ENCODE data around the gene MTA2.

Gene MTA2

DNA sequence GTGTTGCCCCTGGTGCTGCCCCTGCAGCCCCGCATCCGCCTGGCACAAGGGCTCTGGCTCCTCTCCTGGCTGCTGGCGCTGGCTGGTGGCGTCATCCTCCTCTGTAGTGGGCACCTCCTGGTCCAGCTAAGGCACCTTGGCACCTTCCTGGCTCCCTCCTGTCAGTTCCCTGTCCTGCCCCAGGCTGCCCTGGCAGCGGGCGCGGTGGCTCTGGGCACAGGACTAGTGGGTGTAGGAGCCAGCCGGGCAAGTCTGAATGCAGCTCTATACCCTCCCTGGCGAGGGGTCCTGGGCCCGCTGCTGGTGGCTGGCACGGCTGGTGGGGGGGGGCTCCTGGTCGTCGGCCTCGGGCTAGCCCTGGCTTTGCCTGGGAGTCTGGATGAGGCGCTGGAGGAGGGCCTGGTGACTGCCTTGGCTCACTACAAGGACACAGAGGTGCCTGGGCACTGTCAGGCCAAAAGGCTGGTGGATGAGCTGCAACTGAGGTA lies 11.7 kb upstream of the MTA2 start:
- Histone ChIP-seq H3K4me1 (ENCODE audit: control insufficient read depth in 5 of 5, insufficient read depth in 5 of 5, low read length in 5 of 5) (peaks cover 5 to 37% (median 27%) of the 10 kb centered on the region in 5 donors), H3K27ac (ENCODE audit: low read depth, low read length) (peak overlapping the region; percentile 93), H3K4me3 (ENCODE audit: low read depth in 1 of 5, low read length in 5 of 5) (peak overlapping the region in 4 of 5 donors; percentile 19 to 87 (median 50)), H3K9ac (ENCODE audit: low read length in 5 of 5) (peak overlapping the region in 4 of 5 donors; percentile 42 to 90 (median 64)), H3K27me3 (ENCODE audit: control insufficient read depth in 5 of 5, insufficient read depth in 4 of 5, low read length in 5 of 5) (no peaks in the 10 kb centered on the region), H3K9me3 (ENCODE audit: control insufficient read depth in 5 of 5, low read length in 5 of 5) (no peaks in the 10 kb centered on the region), H3K36me3 (ENCODE audit: control insufficient read depth in 5 of 5, insufficient read depth in 5 of 5, low read length in 5 of 5) (peaks cover 0 to 47% (median 35%) of the 10 kb centered on the region in 5 donors)

GRCh38 chr11:62612366-62613290 lies 11.0 kb upstream of the MTA2 start, which contains the start of the genes EML3 and ROM1:
TSS of gene EML3 (minus strand) at chr11:62612775. CDS start at chr11:62612457, 318 bp downstream.
TSS of gene ROM1 (plus strand) at chr11:62613257. CDS start at chr11:62613282, 25 bp downstream.
- peaks cover 5 to 44% (median 30%) of the 10 kb centered on the region in 5 donors for H3K4me1 ChIP-seq (ENCODE audit: control insufficient read depth in 5 of 5, insufficient read depth in 5 of 5, low read length in 5 of 5)
- peak within 1 kb of the TSS; percentile 93 for H3K27ac ChIP-seq (ENCODE audit: low read depth, low read length)
- H3K9ac ChIP-seq (ENCODE audit: low read length in 5 of 5): peak within 1 kb of the TSS; percentile 81 to 99 (median 90)
- no peaks in the 10 kb centered on the region for H3K27me3 ChIP-seq (ENCODE audit: control insufficient read depth in 5 of 5, insufficient read depth in 4 of 5, low read length in 5 of 5)
- H3K9me3 ChIP-seq (ENCODE audit: control insufficient read depth in 5 of 5, low read length in 5 of 5): no peaks in the 10 kb centered on the region
- H3K4me3 ChIP-seq (ENCODE audit: low read depth in 1 of 5, low read length in 5 of 5): peak within 1 kb of the TSS; percentile 78 to 92 (median 87)
- H3K36me3 ChIP-seq (ENCODE audit: control insufficient read depth in 5 of 5, insufficient read depth in 5 of 5, low read length in 5 of 5): peaks cover 0 to 54% (median 39%) of the 10 kb centered on the region in 5 donors

DNA sequence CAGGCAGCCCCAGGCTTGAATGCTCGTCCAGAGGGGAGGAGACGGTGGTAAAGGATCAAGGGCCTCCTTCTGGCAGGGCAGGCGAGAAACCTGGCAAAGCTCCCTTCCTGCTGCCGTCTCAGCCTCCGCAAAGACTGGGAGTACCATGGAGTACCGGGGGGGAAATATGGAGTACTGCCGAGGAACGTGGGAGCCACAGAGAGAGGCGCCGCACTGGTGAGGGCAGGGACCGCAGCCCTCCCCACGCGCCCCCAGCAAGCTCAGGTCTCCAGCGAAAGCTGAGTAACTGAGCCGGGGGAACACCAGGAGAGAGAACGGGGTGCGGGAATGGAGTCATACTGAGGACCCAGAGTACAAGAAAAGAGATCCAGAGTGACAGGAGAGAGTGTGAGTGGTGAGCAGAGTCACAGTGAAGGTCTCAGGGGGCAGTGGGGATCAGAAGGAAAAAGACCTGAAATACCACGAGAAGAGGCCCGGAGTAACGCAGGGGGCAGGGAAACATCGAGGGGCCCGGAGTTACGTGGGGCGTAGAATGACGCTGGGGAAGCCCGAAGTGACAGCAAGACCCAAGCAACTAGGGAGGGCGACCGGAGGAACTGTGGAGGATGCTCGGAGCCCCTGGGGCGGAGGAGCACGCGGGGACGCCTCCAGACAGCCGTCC lies 10.2 kb upstream of the MTA2 start:
- Histone ChIP-seq H3K4me1 (ENCODE audit: control insufficient read depth in 5 of 5, insufficient read depth in 5 of 5, low read length in 5 of 5) (peaks cover 5 to 52% (median 30%) of the 10 kb centered on the region in 5 donors), H3K36me3 (ENCODE audit: control insufficient read depth in 5 of 5, insufficient read depth in 5 of 5, low read length in 5 of 5) (peaks cover 0 to 53% (median 37%) of the 10 kb centered on the region in 5 donors), H3K9me3 (ENCODE audit: control insufficient read depth in 5 of 5, low read length in 5 of 5) (no peaks in the 10 kb centered on the region), H3K27ac (ENCODE audit: low read depth, low read length) (peak overlapping the region; percentile 93), H3K27me3 (ENCODE audit: control insufficient read depth in 5 of 5, insufficient read depth in 4 of 5, low read length in 5 of 5) (no peaks in the 10 kb centered on the region), H3K9ac (ENCODE audit: low read length in 5 of 5) (peak overlapping the region; percentile 81 to 99 (median 90)), H3K4me3 (ENCODE audit: low read depth in 1 of 5, low read length in 5 of 5) (peak overlapping the region; percentile 78 to 92 (median 87))

- peaks cover 5 to 53% (median 30%) of the 10 kb centered on the region in 5 donors for H3K4me1 ChIP-seq (ENCODE audit: control insufficient read depth in 5 of 5, insufficient read depth in 5 of 5, low read length in 5 of 5)
- no peaks in the 10 kb centered on the region for H3K9me3 ChIP-seq (ENCODE audit: control insufficient read depth in 5 of 5, low read length in 5 of 5)
- peaks cover 0 to 50% (median 35%) of the 10 kb centered on the region in 5 donors for H3K36me3 ChIP-seq (ENCODE audit: control insufficient read depth in 5 of 5, insufficient read depth in 5 of 5, low read length in 5 of 5)
- H3K27ac ChIP-seq (ENCODE audit: low read depth, low read length): peak overlapping the region; percentile 93
- H3K9ac ChIP-seq (ENCODE audit: low read length in 5 of 5): peak overlapping the region; percentile 81 to 99 (median 90)
- H3K27me3 ChIP-seq (ENCODE audit: control insufficient read depth in 5 of 5, insufficient read depth in 4 of 5, low read length in 5 of 5): no peaks in the 10 kb centered on the region
- peak overlapping the region; percentile 78 to 92 (median 87) for H3K4me3 ChIP-seq (ENCODE audit: low read depth in 1 of 5, low read length in 5 of 5)
Measured at GRCh38 chr11:62610814-62611704, 9.4 kb upstream of the MTA2 start.

GRCh38 chr11:62610403-62610802 lies 8.7 kb upstream of the MTA2 start:
- H3K9me3 ChIP-seq (ENCODE audit: control insufficient read depth in 5 of 5, low read length in 5 of 5): no peaks in the 10 kb centered on the region
- H3K27ac ChIP-seq (ENCODE audit: low read depth, low read length): no peak overlapping the region

GRCh38 chr11:62608776-62609175 lies 7.1 kb upstream of the MTA2 start:
- Histone ChIP-seq H3K4me3 (ENCODE audit: low read depth in 1 of 5, low read length in 5 of 5) (no peak overlapping the region), H3K27me3 (ENCODE audit: control insufficient read depth in 5 of 5, insufficient read depth in 4 of 5, low read length in 5 of 5) (no peaks in the 10 kb centered on the region), H3K4me1 (ENCODE audit: control insufficient read depth in 5 of 5, insufficient read depth in 5 of 5, low read length in 5 of 5) (peaks cover 5 to 69% (median 47%) of the 10 kb centered on the region in 5 donors), H3K36me3 (ENCODE audit: control insufficient read depth in 5 of 5, insufficient read depth in 5 of 5, low read length in 5 of 5) (peaks cover 0 to 56% (median 44%) of the 10 kb centered on the region in 5 donors), H3K27ac (ENCODE audit: low read depth, low read length) (peak overlapping the region; percentile 78), H3K9me3 (ENCODE audit: control insufficient read depth in 5 of 5, low read length in 5 of 5) (no peaks in the 10 kb centered on the region), H3K9ac (ENCODE audit: low read length in 5 of 5) (no peak overlapping the region)

More at GRCh38 chr11:62610403-62610802, 8.7 kb upstream of the MTA2 start:
- H3K9ac ChIP-seq (ENCODE audit: low read length in 5 of 5): peak overlapping the region in 2 of 5 donors; percentile 26 to 99
- no peaks in the 10 kb centered on the region for H3K27me3 ChIP-seq (ENCODE audit: control insufficient read depth in 5 of 5, insufficient read depth in 4 of 5, low read length in 5 of 5)
- H3K36me3 ChIP-seq (ENCODE audit: control insufficient read depth in 5 of 5, insufficient read depth in 5 of 5, low read length in 5 of 5): peaks cover 0 to 51% (median 37%) of the 10 kb centered on the region in 5 donors
- peaks cover 5 to 53% (median 31%) of the 10 kb centered on the region in 5 donors for H3K4me1 ChIP-seq (ENCODE audit: control insufficient read depth in 5 of 5, insufficient read depth in 5 of 5, low read length in 5 of 5)
- no peak overlapping the region for H3K4me3 ChIP-seq (ENCODE audit: low read depth in 1 of 5, low read length in 5 of 5)

DNA sequence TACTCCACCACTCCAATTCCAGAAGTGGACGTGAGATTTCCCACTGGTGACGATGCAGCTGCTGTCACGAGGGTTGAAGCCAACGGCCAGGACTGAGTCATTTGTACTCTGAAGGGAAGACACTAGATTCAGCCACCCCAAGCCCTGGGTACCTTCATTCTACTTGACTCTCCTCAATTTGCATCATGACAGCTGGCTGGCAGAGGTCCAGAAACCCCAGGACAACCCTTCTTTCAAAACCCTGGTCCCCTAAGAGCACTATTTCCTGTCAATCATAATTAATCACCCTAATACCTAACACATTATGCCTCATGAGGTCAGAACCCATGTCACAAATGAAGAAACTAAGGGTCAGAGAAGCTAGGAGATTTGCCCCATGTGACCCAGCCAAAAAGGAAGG lies 6.0 kb upstream of the MTA2 start:
- Histone ChIP-seq H3K4me1 (ENCODE audit: control insufficient read depth in 5 of 5, insufficient read depth in 5 of 5, low read length in 5 of 5) (peaks cover 10 to 69% (median 50%) of the 10 kb centered on the region in 5 donors), H3K9ac (ENCODE audit: low read length in 5 of 5) (peak overlapping the region in 1 of 5 donors; percentile 25), H3K4me3 (ENCODE audit: low read depth in 1 of 5, low read length in 5 of 5) (no peak overlapping the region), H3K27ac (ENCODE audit: low read depth, low read length) (peak overlapping the region; percentile 78), H3K9me3 (ENCODE audit: control insufficient read depth in 5 of 5, low read length in 5 of 5) (no peaks in the 10 kb centered on the region), H3K36me3 (ENCODE audit: control insufficient read depth in 5 of 5, insufficient read depth in 5 of 5, low read length in 5 of 5) (peaks cover 0 to 59% (median 44%) of the 10 kb centered on the region in 5 donors), H3K27me3 (ENCODE audit: control insufficient read depth in 5 of 5, insufficient read depth in 4 of 5, low read length in 5 of 5) (no peaks in the 10 kb centered on the region)

DNA sequence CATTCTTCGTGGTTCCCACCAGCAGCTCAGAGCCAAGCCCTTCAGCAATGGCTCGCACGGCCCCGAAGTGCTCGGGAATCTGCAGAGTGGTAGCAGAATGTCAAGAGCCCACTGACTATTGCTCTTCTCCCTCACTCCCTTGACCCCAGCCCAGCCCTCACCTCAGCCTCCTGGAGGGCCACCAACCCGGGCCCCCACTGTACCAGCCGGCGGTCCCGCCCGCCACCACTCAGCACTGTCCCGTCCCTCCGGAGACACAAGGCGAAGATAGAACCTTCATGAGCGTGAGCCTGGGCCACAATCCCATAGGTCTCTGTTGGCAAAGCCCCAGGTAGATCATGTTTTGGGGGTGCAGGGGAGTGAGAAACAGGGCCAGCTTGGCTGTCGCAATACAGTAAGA lies 4.2 kb upstream of the MTA2 start:
- no peak overlapping the region for H3K4me3 ChIP-seq (ENCODE audit: low read depth in 1 of 5, low read length in 5 of 5)
- no peaks in the 10 kb centered on the region for H3K9me3 ChIP-seq (ENCODE audit: control insufficient read depth in 5 of 5, low read length in 5 of 5)
- H3K27ac ChIP-seq (ENCODE audit: low read depth, low read length): no peak overlapping the region
- no peaks in the 10 kb centered on the region for H3K27me3 ChIP-seq (ENCODE audit: control insufficient read depth in 5 of 5, insufficient read depth in 4 of 5, low read length in 5 of 5)
- H3K4me1 ChIP-seq (ENCODE audit: control insufficient read depth in 5 of 5, insufficient read depth in 5 of 5, low read length in 5 of 5): peaks cover 5 to 67% (median 47%) of the 10 kb centered on the region in 5 donors
- H3K9ac ChIP-seq (ENCODE audit: low read length in 5 of 5): no peak overlapping the region
- H3K36me3 ChIP-seq (ENCODE audit: control insufficient read depth in 5 of 5, insufficient read depth in 5 of 5, low read length in 5 of 5): peaks cover 0 to 59% (median 44%) of the 10 kb centered on the region in 5 donors

GRCh38 chr11:62605467-62605866 lies 3.8 kb upstream of the MTA2 start:
- Histone ChIP-seq H3K27ac (ENCODE audit: low read depth, low read length) (no peak overlapping the region), H3K4me3 (ENCODE audit: low read depth in 1 of 5, low read length in 5 of 5) (no peak overlapping the region), H3K4me1 (ENCODE audit: control insufficient read depth in 5 of 5, insufficient read depth in 5 of 5, low read length in 5 of 5) (peaks cover 7 to 67% (median 46%) of the 10 kb centered on the region in 5 donors), H3K9me3 (ENCODE audit: control insufficient read depth in 5 of 5, low read length in 5 of 5) (no peaks in the 10 kb centered on the region), H3K27me3 (ENCODE audit: control insufficient read depth in 5 of 5, insufficient read depth in 4 of 5, low read length in 5 of 5) (no peaks in the 10 kb centered on the region), H3K36me3 (ENCODE audit: control insufficient read depth in 5 of 5, insufficient read depth in 5 of 5, low read length in 5 of 5) (peaks cover 0 to 57% (median 43%) of the 10 kb centered on the region in 5 donors), H3K9ac (ENCODE audit: low read length in 5 of 5) (no peak overlapping the region)
